ENCODE data around the gene RARS1.
"Not testable (repeated sequence)": the region's sequence is repeated elsewhere in the genome, so short reads cannot be mapped to it uniquely, and the experiment has no call there.

Gene RARS1

DNA sequence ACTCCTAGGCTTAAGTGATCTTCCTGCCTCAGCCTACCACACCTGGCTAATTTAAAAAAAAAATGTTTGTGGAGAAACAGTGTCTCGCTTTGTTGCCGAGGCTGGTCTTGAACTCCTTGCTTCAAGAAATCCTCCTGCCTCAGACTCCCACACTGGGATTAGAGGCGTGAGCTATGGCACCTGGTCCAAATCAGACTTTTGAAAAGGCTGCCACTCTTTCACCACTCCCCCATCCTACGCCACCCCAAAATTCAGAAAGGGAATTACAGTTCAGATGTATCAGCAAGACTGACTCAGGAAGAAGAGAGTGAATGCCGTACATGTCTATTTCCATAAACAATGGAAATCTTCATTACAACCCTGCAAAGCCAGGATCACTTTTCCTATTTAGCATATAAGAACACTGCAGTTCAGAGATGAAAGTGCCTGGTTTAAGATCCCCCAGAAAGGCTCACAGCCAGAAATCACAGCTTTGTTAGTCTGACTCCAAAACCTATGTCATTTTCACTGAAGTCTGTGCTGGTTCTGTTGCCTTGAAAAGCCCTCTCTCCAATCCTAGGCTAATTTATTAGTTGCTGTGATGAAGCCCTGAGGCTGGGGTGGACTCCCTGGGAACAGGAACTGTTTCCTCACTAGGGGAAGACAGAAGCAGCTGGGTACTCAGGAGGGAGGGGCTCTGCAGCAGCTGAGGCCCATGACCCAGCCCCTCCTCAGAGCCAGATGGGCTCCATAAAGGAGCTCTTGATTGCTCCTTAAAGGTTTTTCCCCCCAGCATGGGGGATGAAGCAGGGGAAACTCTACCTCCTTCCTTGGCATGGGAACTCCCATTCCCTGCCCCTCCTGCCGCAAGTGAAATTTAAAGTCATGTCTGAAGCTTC is 46.0 kb downstream of the RARS1 start:
- TF ChIP-seq BHLHE40 (IDR thresholded peaks at IDR 0.05; ENCODE audit: borderline replicate concordance) (no peak), HDGF (IDR thresholded peaks at IDR 0.05; ENCODE audit: borderline replicate concordance) (no peak), FOXM1 (IDR thresholded peaks at IDR 0.05; ENCODE audit: borderline replicate concordance) (no peak)
- DNase-seq (ENCODE audit: extremely low spot score) = no peak
- CTCF ChIA-PET = interaction anchor here (1.2 kb wide), 1 partner anchor 311 kb away, joined by 3 read pairs; no protein-coding TSS in a partner anchor
- POLR2A ChIA-PET = no interaction called here

DNA sequence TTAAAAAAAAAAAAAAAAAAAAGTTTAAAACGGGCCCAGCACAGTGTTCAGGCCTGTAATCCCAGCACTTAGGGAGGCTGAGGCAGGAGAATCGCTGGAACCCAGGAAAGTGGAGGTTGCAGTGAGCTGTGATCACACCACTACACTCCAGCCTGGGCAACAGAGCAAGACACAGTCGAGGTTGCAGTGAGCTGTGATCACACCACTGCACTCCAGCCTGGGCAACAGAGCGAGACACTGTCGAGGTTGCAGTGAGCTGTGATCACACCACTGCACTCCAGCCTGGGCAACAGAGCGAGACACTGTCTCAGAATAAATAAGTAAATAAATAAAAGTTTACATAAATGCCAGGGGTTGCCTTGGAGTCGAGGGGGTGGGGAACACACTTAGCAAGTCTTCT is 48.1 kb downstream of the RARS1 start:
- CTCF ChIA-PET; POLR2A ChIA-PET; DNase-seq (ENCODE audit: extremely low spot score): not testable (repeated sequence)

DNA sequence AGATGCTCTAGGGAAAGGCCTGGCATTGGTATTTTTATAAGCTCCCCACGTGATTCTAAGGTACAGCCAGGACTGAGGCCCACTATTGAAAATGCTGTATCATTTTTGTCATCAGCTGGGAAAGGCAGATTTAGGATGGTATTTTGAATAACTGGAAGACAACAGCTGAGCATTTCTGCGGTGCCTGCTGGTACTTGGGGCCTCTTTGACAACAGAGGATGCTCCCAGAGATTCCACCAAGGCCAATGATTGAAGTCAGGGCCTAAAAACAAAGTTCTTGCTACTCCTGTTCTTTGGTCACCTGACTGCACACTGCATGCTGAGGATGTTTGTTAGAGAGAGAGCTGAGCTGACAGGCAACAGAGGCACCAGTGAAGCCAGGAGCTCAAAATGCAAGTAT is 50.9 kb downstream of the RARS1 start:
- POLR2A ChIA-PET = interaction anchor here (1.2 kb wide), 1 partner anchor 43 kb away, joined by 3 read pairs; the partner anchor contains the start of gene PANK3
- CTCF ChIA-PET = no interaction called here
- no peak for DNase-seq (ENCODE audit: extremely low spot score)
- TF ChIP-seq HDGF (IDR thresholded peaks at IDR 0.05; ENCODE audit: borderline replicate concordance) (no peak), FOXM1 (IDR thresholded peaks at IDR 0.05; ENCODE audit: borderline replicate concordance) (no peak), SUZ12 (IDR thresholded peaks at IDR 0.05) (no peak), LEF1 (IDR thresholded peaks at IDR 0.05; ENCODE audit: borderline replicate concordance) (no peak), NFRKB (IDR thresholded peaks at IDR 0.05) (no peak), ELF4 (IDR thresholded peaks at IDR 0.05) (no peak), TARDBP (IDR thresholded peaks at IDR 0.05) (no peak), CTBP1 (IDR thresholded peaks at IDR 0.05; ENCODE audit: borderline replicate concordance) (no peak)

DNA sequence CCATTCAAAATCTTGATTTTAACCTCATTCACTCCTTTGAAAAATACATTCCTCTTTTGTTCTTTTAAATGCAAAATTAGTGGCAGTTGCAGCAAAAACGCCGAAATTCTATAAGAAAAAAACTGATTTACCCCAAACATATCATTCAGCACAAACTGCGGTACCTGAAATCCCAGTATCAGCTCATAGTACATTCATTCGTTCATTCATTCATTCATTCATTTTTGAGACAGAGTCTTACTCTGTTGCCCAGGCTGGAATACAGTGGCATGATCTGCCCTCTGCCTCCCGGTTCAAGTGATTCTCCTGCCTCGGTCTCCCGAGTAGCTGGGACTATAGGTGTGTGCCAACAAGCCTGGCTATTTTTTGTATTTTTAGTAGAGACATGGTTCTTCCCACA is 63.3 kb downstream of the RARS1 start:
- CTCF ChIA-PET = no interaction called here
- POLR2A ChIA-PET = no interaction called here
- DNase-seq (ENCODE audit: extremely low spot score) = no peak

DNA sequence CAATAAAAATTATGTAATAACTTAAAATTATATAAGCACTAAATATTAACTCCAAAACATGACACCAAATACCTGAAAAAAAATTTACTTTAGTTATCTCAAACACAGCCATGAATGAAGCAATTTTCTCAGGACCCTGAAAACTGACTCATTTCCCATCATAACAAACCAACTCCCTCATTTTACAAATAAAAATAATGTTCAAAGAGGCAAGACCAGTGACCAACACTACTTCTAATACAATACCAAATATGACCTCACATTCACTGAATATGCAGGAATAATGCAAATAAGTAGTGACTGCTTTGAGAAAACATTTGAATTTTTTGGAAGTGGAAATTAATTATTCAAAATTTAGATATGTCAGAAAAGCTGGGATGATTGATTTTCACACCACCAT is 64.4 kb downstream of the RARS1 start:
- no peak for DNase-seq (ENCODE audit: extremely low spot score)
- POLR2A ChIA-PET = no interaction called here
- TF ChIP-seq LEF1 (IDR thresholded peaks at IDR 0.05; ENCODE audit: borderline replicate concordance) (no peak), SP1 (IDR thresholded peaks at IDR 0.05) (no peak), TARDBP (IDR thresholded peaks at IDR 0.05) (no peak), FOXK2 (IDR thresholded peaks at IDR 0.05) (no peak), FOXA1 (IDR thresholded peaks at IDR 0.05) (no peak), NFRKB (IDR thresholded peaks at IDR 0.05) (no peak), SUZ12 (IDR thresholded peaks at IDR 0.05) (no peak), ELF4 (IDR thresholded peaks at IDR 0.05) (no peak), FOXM1 (IDR thresholded peaks at IDR 0.05; ENCODE audit: borderline replicate concordance) (no peak), ZNF384 (IDR thresholded peaks at IDR 0.05) (no peak), L3MBTL2 (conservative IDR thresholded peaks at IDR 0.05) (no peak), BHLHE40 (IDR thresholded peaks at IDR 0.05; ENCODE audit: borderline replicate concordance) (no peak)
- TF ChIP-seq, protein P1, sequence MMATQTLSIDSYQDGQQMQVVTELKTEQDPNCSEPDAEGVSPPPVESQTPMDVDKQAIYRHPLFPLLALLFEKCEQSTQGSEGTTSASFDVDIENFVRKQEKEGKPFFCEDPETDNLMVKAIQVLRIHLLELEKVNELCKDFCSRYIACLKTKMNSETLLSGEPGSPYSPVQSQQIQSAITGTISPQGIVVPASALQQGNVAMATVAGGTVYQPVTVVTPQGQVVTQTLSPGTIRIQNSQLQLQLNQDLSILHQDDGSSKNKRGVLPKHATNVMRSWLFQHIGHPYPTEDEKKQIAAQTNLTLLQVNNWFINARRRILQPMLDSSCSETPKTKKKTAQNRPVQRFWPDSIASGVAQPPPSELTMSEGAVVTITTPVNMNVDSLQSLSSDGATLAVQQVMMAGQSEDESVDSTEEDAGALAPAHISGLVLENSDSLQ (IDR thresholded peaks at IDR 0.05) = no peak
- CTCF ChIA-PET = no interaction called here

More for the DNA sequence above, 63.3 kb downstream of the RARS1 start:
- TF ChIP-seq NFRKB (IDR thresholded peaks at IDR 0.05) = no peak

DNA sequence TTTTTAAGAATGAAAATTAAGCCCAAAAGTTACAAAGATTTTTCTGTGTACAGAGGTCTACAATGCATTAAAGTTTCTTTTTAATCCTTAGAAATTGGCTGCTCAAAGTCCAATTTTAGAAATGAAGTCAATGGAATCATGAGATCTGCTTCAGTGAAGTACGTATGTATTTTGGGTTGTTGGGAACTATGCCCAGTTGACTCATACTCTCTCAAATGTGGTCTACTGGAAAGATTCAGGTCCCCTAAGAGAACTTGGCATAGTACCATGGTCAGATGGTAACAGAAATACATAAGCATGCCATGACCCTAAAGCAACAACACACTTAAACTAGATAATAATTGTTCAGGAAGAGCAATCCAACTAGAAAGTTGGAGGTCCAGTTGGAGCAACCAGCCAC is 65.9 kb downstream of the RARS1 start:
- POLR2A ChIA-PET = no interaction called here

More for the DNA sequence above, 65.9 kb downstream of the RARS1 start:
- TF ChIP-seq, protein P1 (IDR thresholded peaks at IDR 0.05) = no peak
- TF ChIP-seq FOXA1 (IDR thresholded peaks at IDR 0.05) = no peak
- TF ChIP-seq SUZ12 (IDR thresholded peaks at IDR 0.05) = no peak
- no peak for TF ChIP-seq L3MBTL2 (conservative IDR thresholded peaks at IDR 0.05)
- no peak for TF ChIP-seq FOXM1 (IDR thresholded peaks at IDR 0.05; ENCODE audit: borderline replicate concordance)
- TF ChIP-seq SP1 (IDR thresholded peaks at IDR 0.05) = no peak
- TF ChIP-seq FOXK2 (IDR thresholded peaks at IDR 0.05) = no peak
- no peak for TF ChIP-seq ARNT (IDR thresholded peaks at IDR 0.05)
- TF ChIP-seq HDGF (IDR thresholded peaks at IDR 0.05; ENCODE audit: borderline replicate concordance) = no peak
- no peak for TF ChIP-seq ELF4 (IDR thresholded peaks at IDR 0.05)
- no peak for TF ChIP-seq CTBP1 (IDR thresholded peaks at IDR 0.05; ENCODE audit: borderline replicate concordance)
- no peak for TF ChIP-seq LEF1 (IDR thresholded peaks at IDR 0.05; ENCODE audit: borderline replicate concordance)
- no peak for TF ChIP-seq NFRKB (IDR thresholded peaks at IDR 0.05)
- TF ChIP-seq BHLHE40 (IDR thresholded peaks at IDR 0.05; ENCODE audit: borderline replicate concordance) = no peak
- no peak for TF ChIP-seq TARDBP (IDR thresholded peaks at IDR 0.05)
- no peak for TF ChIP-seq ZNF384 (IDR thresholded peaks at IDR 0.05)
- CTCF ChIA-PET = no interaction called here
- no peak for DNase-seq (ENCODE audit: extremely low spot score)

Data from HEK293T (cell line).